SU-DHL-6 (cell line): Measurements from ENCODE around the gene TRAK2.

Experiments used
- H2AFZ ChIP-seq: fragments of 200-600 bp; sonication (generic); 2 replicates; pipeline ENCODE4 v1.6.1; 2014; ENCODE audit warnings: low read depth, mild to moderate bottlenecking, moderate library complexity, mixed read lengths, antibody characterized with exemption, low read length; ENCODE audit not compliant: severe bottlenecking
- H3F3A ChIP-seq: fragments of 200-600 bp; shearing (Covaris generic); 2 replicates; pipeline ENCODE4 v1.6.0; 2016; ENCODE audit warnings: antibody characterized with exemption, mild to moderate bottlenecking; ENCODE audit not compliant: insufficient read depth
- H3K27ac ChIP-seq: fragments of 200-600 bp; sonication (generic); 2 replicates; pipeline ENCODE4 v1.5.1; 2016; ENCODE audit warnings: low read depth, mild to moderate bottlenecking, low read length, moderate library complexity, mixed read lengths
- H3K27me3 ChIP-seq: fragments of 200-600 bp; sonication (generic), shearing (Covaris generic); 2 replicates; pipeline ENCODE4 v1.6.0; 2014; ENCODE audit warnings: mild to moderate bottlenecking, low read length
- H3K36me3 ChIP-seq: fragments of 200-600 bp; sonication (generic); 2 replicates; pipeline ENCODE4 v1.6.1; 2014; ENCODE audit warnings: mild to moderate bottlenecking, low read length, mixed read lengths
- H3K4me2 ChIP-seq: fragments of 300-600, 200-600 bp; shearing (Covaris generic), sonication (generic); 2 replicates; pipeline ENCODE4 v1.6.0; 2014; ENCODE audit warnings: low read length, low read depth, mild to moderate bottlenecking; ENCODE audit not compliant: poor library complexity, severe bottlenecking
- H3K4me3 ChIP-seq: fragments of 200-600 bp; sonication (generic); 2 replicates; pipeline ENCODE4 v1.5.1; 2014; ENCODE audit warnings: antibody characterized with exemption, low read length, mild to moderate bottlenecking, mixed read lengths; ENCODE audit not compliant: insufficient read depth, poor library complexity, severe bottlenecking
- H3K79me2 ChIP-seq: fragments of 200-600 bp; sonication (generic); 2 replicates; pipeline ENCODE4 v1.6.1; 2014; ENCODE audit warnings: mild to moderate bottlenecking, low read length, moderate library complexity; ENCODE audit not compliant: insufficient read depth
- H3K9ac ChIP-seq: fragments of 200-600 bp; sonication (generic); 2 replicates; pipeline ENCODE4 v1.7.0; 2014; ENCODE audit warnings: mild to moderate bottlenecking, low read length
- H3K9me2 ChIP-seq: fragments of 200-600 bp; sonication (generic); replicated peaks from 2 replicates; pipeline ENCODE4 v1.6.1; 2014; ENCODE audit warnings: low read length; ENCODE audit not compliant: insufficient read depth
- H3K9me3 ChIP-seq: fragments of 200-600 bp; sonication (generic); 2 replicates; pipeline ENCODE4 v1.6.1; 2014; ENCODE audit warnings: low read length, mixed read lengths; ENCODE audit not compliant: insufficient read depth
- H4K20me1 ChIP-seq: fragments of 200-600 bp; sonication (generic); 2 replicates; pipeline ENCODE4 v1.6.1; 2014; ENCODE audit warnings: low read depth, mild to moderate bottlenecking, antibody characterized with exemption, low read length, moderate library complexity, mixed read lengths
- CTCF ChIP-seq: fragments of 200-600 bp; sonication (generic); IDR thresholded peaks from one replicate; pipeline ENCODE4 v1.5.1; 2017; ENCODE audit warnings: antibody characterized with exemption, mild to moderate bottlenecking, low read length, moderate library complexity; ENCODE audit not compliant: insufficient read depth, poor library complexity, severe bottlenecking
- EZH2phosphoT487 ChIP-seq: fragments of 200-600 bp; sonication (generic), shearing (Covaris generic); conservative IDR thresholded peaks from 2 replicates; pipeline ENCODE4 v1.6.1; 2018; ENCODE audit warnings: mild to moderate bottlenecking, antibody characterized with exemption, low read length, moderate library complexity, mixed read lengths

TRAK2 gene

DNA sequence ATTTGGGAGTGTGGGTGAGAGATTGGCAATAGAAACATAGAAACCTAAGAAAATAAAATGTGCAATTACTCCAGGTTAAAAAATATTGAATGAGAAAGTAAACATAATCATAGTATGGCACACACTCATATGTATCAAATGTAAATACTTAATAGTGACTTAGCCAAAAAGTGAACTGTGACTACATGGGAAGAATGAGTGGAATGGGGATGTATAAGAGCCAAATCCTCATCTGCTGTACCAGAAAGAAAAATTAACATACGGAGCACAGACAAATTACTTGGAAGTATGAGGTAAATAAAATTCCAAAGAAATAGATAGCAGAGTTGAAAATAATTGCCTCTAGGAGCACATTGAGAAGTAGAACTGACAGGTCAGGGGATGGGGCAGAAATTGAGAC lies 98.1 kb downstream of the TRAK2 start:
- Histone ChIP-seq H3K9me3 (no peaks in the 10 kb centered on the region), H3K9me2 (no peaks in the 10 kb centered on the region), H3K9ac (no peak overlapping the region), H2AFZ (no peak overlapping the region), H3F3A (no peaks in the 10 kb centered on the region), H3K4me2 (no peak overlapping the region), H3K79me2 (no peaks in the 10 kb centered on the region), H3K4me3 (no peak overlapping the region), H4K20me1 (no peaks in the 10 kb centered on the region), H3K27me3 (no peaks in the 10 kb centered on the region), H3K36me3 (no peaks in the 10 kb centered on the region), H3K27ac (no peak overlapping the region)
- TF ChIP-seq EZH2phosphoT487 (no peak), CTCF (no peak)

DNA sequence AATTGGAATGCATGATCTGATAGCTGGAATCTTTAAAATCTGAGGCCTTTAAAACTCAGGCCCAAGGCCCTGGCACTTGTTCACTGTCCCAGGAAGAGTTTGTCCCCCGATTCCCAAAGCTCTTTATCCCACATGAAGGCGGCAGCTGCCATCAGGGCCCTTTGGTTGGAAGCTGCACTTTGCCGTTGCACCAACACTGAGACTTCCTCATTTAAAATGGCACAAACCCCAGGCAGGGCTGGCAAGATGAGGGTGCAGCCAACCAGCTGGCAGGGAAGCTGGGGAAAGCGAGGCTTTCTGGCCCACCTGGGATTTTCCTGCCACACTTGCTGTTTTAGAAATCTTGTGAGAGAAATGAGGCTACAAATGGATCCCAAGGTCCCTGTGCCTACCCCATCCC lies 100.4 kb downstream of the TRAK2 start:
- Histone ChIP-seq H3K9ac (no peak overlapping the region), H3K79me2 (no peaks in the 10 kb centered on the region), H3K4me2 (no peak overlapping the region), H3F3A (no peaks in the 10 kb centered on the region), H3K4me3 (no peak overlapping the region), H3K27ac (no peak overlapping the region), H3K27me3 (no peaks in the 10 kb centered on the region), H3K9me2 (no peaks in the 10 kb centered on the region), H3K36me3 (no peaks in the 10 kb centered on the region), H4K20me1 (no peaks in the 10 kb centered on the region), H3K9me3 (no peaks in the 10 kb centered on the region), H2AFZ (no peak overlapping the region)
- TF ChIP-seq EZH2phosphoT487, result no peak

DNA sequence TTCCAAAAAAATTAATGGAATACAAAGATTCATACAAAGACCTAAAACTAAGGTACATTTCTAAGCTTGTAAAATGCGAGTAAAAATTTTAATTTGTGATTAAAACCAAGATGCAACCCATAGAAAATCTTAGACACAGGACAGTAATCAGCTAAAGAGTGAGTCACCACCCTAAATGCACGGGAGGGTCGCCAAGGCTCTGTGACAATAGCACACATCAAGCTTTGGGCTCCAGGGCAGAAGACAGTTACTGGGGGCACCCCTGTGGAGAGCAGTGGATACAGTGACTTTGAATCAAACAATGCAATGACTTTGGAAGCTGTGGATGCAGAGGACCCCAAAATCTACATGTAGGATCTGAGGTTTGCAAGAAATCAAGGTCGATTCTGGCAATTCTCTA lies 101.7 kb downstream of the TRAK2 start:
- Histone ChIP-seq H3K79me2 (no peaks in the 10 kb centered on the region), H3K9me3 (no peaks in the 10 kb centered on the region), H3K27ac (no peak overlapping the region), H4K20me1 (no peaks in the 10 kb centered on the region), H3F3A (no peaks in the 10 kb centered on the region), H3K9me2 (no peaks in the 10 kb centered on the region), H3K4me2 (no peak overlapping the region), H3K9ac (no peak overlapping the region), H3K4me3 (no peak overlapping the region), H3K36me3 (no peaks in the 10 kb centered on the region), H2AFZ (no peak overlapping the region), H3K27me3 (no peaks in the 10 kb centered on the region)
- TF ChIP-seq CTCF (no peak), EZH2phosphoT487 (no peak)

DNA sequence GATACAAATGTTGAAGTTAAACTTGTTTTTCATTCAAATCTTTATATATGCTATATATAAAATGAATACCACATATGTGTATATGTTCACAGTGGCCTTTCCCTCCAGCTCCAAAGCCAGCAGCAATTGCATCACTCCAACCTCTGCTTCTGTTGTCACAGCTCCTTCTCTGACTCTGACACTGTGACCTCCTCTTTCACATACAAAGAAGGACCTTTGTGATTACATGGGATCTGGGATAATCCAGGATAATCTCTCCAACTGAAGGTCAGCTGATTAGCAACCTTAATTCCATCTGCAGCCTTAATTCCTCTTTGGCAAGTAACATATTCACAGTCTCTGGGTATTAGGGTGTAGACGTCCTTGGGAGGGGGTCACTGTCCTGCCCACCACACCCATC lies 102.5 kb downstream of the TRAK2 start:
- H3K36me3 ChIP-seq, result no peaks in the 10 kb centered on the region
- H3K79me2 ChIP-seq, result no peaks in the 10 kb centered on the region
- no peak overlapping the region for H3K4me2 ChIP-seq
- no peak overlapping the region for H2AFZ ChIP-seq
- no peaks in the 10 kb centered on the region for H4K20me1 ChIP-seq
- no peaks in the 10 kb centered on the region for H3K9me3 ChIP-seq
- H3K27ac ChIP-seq, result no peak overlapping the region
- no peak overlapping the region for H3K4me3 ChIP-seq
- H3K9ac ChIP-seq, result no peak overlapping the region
- no peaks in the 10 kb centered on the region for H3K27me3 ChIP-seq
- no peaks in the 10 kb centered on the region for H3F3A ChIP-seq
- no peaks in the 10 kb centered on the region for H3K9me2 ChIP-seq
- TF ChIP-seq EZH2phosphoT487 (no peak), CTCF (no peak)
